HepG2 (cell line): ENCODE results near the gene CLDND2.

Experiments
- DMTF1 ChIP-seq: sonication (generic); formaldehyde crosslinking; IDR thresholded peaks from 2 replicates; pipeline ENCODE4 v1.4.0; 2020; ENCODE audit warnings: mild to moderate bottlenecking, missing genetic modification reagents
- RXRB ChIP-seq: IDR thresholded peaks from 2 replicates; pipeline ENCODE4 v1.6.1; 2016; ENCODE audit warnings: borderline replicate concordance, missing genetic modification reagents, missing compliant biosample characterization

- TF ChIP-seq RXRB (CRISPR knock-in tag) (no peak), DMTF1 (CRISPR knock-in tag) (no peak)
These were observed 42.3 kb upstream of the CLDND2 start for GRCh38 chr19:51410950-51411748.
